H1 (cell line): Measurements from ENCODE around the gene LRRC2. TPM values are rescaled to one million over a fixed set of nuclear protein-coding genes. Genes with fewer than 3 reads are reported as not detected.

Experiments
- CTCF ChIA-PET: fragments of 300-600 bp; sonication (Branson Sonifier 250); formaldehyde crosslinking; loops from one replicate; lab custom pipeline; 2021; ENCODE audit not compliant: partially characterized antibody; lab: Charles Lee
- POLR2A ChIA-PET: fragments of 300-600 bp; sonication (Branson Sonifier 250); formaldehyde crosslinking; loops from one replicate; lab custom pipeline; 2021; ENCODE audit warnings: inconsistent platforms; ENCODE audit not compliant: partially characterized antibody; lab: Charles Lee
- DNase-seq, 2 experiments: peaks; one replicate each; pipeline versions ENCODE4 v3.0.0 to v3.0.0-alpha.2; 2010 to 2022; ENCODE audit warnings: low spot score in 2 of 2, low read depth in 1 of 2, mixed read lengths in 1 of 2
- FAIRE-seq: peaks from 2 replicates; lab custom pipeline; 2011; peaks lifted over from hg19 to GRCh38; lab: Jason Lieb, UNC
- H2AFZ ChIP-seq: 2 replicates; pipeline ENCODE4 v1.8.1; 2012; ENCODE audit warnings: low read length, inconsistent platforms
- H2AK5ac ChIP-seq: 2 replicates; pipeline ENCODE4 v1.6.1; 2013; ENCODE audit warnings: low read depth, low read length
- H2BK120ac ChIP-seq: replicated peaks from 2 replicates; pipeline ENCODE3; 2013; ENCODE audit warnings: low read depth, low read length, inconsistent platforms
- H2BK12ac ChIP-seq: 2 replicates; pipeline ENCODE4 v1.6.1; 2013; ENCODE audit warnings: low read depth, low read length
- H2BK15ac ChIP-seq: 2 replicates; pipeline ENCODE4 v1.6.1; 2013; ENCODE audit warnings: low read length
- H2BK20ac ChIP-seq: 2 replicates; pipeline ENCODE4 v1.6.1; 2013; ENCODE audit warnings: low read length
- H2BK5ac ChIP-seq: 2 replicates; pipeline ENCODE4 v1.6.1; 2013; ENCODE audit warnings: low read depth, low read length
- H3K14ac ChIP-seq: 2 replicates; pipeline ENCODE4 v1.6.1; 2013; ENCODE audit warnings: inconsistent platforms; ENCODE audit not compliant: insufficient read length
- H3K18ac ChIP-seq: 2 replicates; pipeline ENCODE4 v1.6.1; 2013; ENCODE audit warnings: low read length; ENCODE audit errors: extremely low read depth
- H3K23ac ChIP-seq: 2 replicates; pipeline ENCODE4 v1.6.1; 2013; ENCODE audit warnings: inconsistent platforms; ENCODE audit not compliant: insufficient read length
- H3K23me2 ChIP-seq: 2 replicates; pipeline ENCODE4 v1.6.1; 2013; ENCODE audit warnings: low read depth, low read length
- H3K27ac ChIP-seq: 2 replicates; pipeline ENCODE4 v1.6.1; 2011; ENCODE audit warnings: low read depth, low read length, inconsistent platforms
- H3K27me3 ChIP-seq, 4 experiments: replicated peaks in 1 of 4; 1 replicate in 1 of 4; 2 replicates in 3 of 4; pipeline versions ENCODE4 v1.6.1 to v1.8.1; 2011 to 2013; ENCODE audit warnings: low read length in 3 of 4, mild to moderate bottlenecking in 3 of 4, inconsistent platforms in 2 of 4, mixed read lengths in 2 of 4, moderate library complexity in 1 of 4; ENCODE audit not compliant: control insufficient read depth in 3 of 4, insufficient read depth in 3 of 4; ENCODE audit errors: extremely low read depth in 1 of 4
- H3K36me3 ChIP-seq, 4 experiments: 2 replicates each; pipeline versions ENCODE4 v1.6.1 to v1.8.1; 2011 to 2013; ENCODE audit warnings: mild to moderate bottlenecking in 4 of 4, low read length in 3 of 4, moderate library complexity in 2 of 4, control low read depth in 1 of 4, inconsistent platforms in 1 of 4; ENCODE audit not compliant: insufficient read depth in 4 of 4, control insufficient read depth in 2 of 4
- H3K4ac ChIP-seq: replicated peaks from 2 replicates; pipeline ENCODE3; 2013; ENCODE audit warnings: low read length, low read depth, mixed read lengths, inconsistent platforms; ENCODE audit not compliant: insufficient read length
- H3K4me1 ChIP-seq, 4 experiments: replicated peaks in 1 of 4; 1 replicate in 1 of 4; 2 replicates in 3 of 4; pipeline versions ENCODE4 v1.6.1 to v1.8.1; 2011 to 2013; ENCODE audit warnings: low read length in 3 of 4, inconsistent platforms in 2 of 4, mixed read lengths in 1 of 4; ENCODE audit not compliant: insufficient read depth in 4 of 4, control insufficient read depth in 3 of 4
- H3K4me2 ChIP-seq, 2 experiments: 2 replicates each; pipeline versions ENCODE4 v1.6.1 to v1.8.1; 2011 to 2013; ENCODE audit warnings: low read depth in 2 of 2, low read length in 2 of 2, control low read depth in 1 of 2, inconsistent platforms in 1 of 2, mild to moderate bottlenecking in 1 of 2; ENCODE audit not compliant: insufficient read depth in 1 of 2
- H3K4me3 ChIP-seq, 4 experiments: fragments of 200-600, 300-600 bp in 1 of 4; sonication (generic), shearing (Covaris generic), sonication (Bioruptor Twin) in 1 of 4; 2 replicates each; pipeline versions ENCODE4 v1.5.1 to v1.8.1; 2011 to 2016; ENCODE audit warnings: low read length in 4 of 4, low read depth in 3 of 4, control low read depth in 2 of 4, inconsistent platforms in 2 of 4, mild to moderate bottlenecking in 2 of 4, mixed read lengths in 1 of 4, moderate library complexity in 1 of 4; ENCODE audit not compliant: insufficient read depth in 2 of 4; ENCODE audit errors: extremely low read depth in 1 of 4
- H3K56ac ChIP-seq: replicated peaks from 2 replicates; pipeline ENCODE3; 2013; ENCODE audit warnings: low read depth, mild to moderate bottlenecking, mixed read lengths, low read length, inconsistent platforms; ENCODE audit not compliant: insufficient read length
- H3K79me1 ChIP-seq: 2 replicates; pipeline ENCODE4 v1.6.1; 2013; ENCODE audit warnings: low read depth, low read length, control low read depth
- H3K79me2 ChIP-seq, 2 experiments: 2 replicates each; pipeline versions ENCODE4 v1.6.1 to v1.8.1; 2012 to 2013; ENCODE audit warnings: low read length in 2 of 2, mild to moderate bottlenecking in 2 of 2, inconsistent platforms in 1 of 2; ENCODE audit not compliant: insufficient read depth in 2 of 2, control insufficient read depth in 1 of 2
- H3K9ac ChIP-seq, 4 experiments: replicated peaks in 1 of 4; 1 replicate in 1 of 4; 2 replicates in 3 of 4; pipeline versions ENCODE4 v1.6.1 to v1.8.1; 2011 to 2013; ENCODE audit warnings: low read depth in 3 of 4, low read length in 3 of 4, control low read depth in 2 of 4, mild to moderate bottlenecking in 2 of 4, moderate library complexity in 2 of 4, inconsistent platforms in 1 of 4; ENCODE audit errors: extremely low read depth in 1 of 4
- H3K9me3 ChIP-seq, 2 experiments: 2 replicates each; pipeline versions ENCODE4 v1.6.1 to v1.8.1; 2012 to 2013; ENCODE audit warnings: mild to moderate bottlenecking in 2 of 2, moderate library complexity in 2 of 2, control low read depth in 1 of 2, inconsistent platforms in 1 of 2, low read depth in 1 of 2, low read length in 1 of 2, mixed read lengths in 1 of 2; ENCODE audit not compliant: insufficient read depth in 2 of 2
- H4K20me1 ChIP-seq, 2 experiments: replicated peaks in 1 of 2; 2 replicates each; pipeline versions ENCODE3 to v1.8.1; 2011 to 2013; ENCODE audit warnings: inconsistent platforms in 2 of 2, low read length in 2 of 2, mild to moderate bottlenecking in 1 of 2; ENCODE audit not compliant: insufficient read depth in 2 of 2, control insufficient read depth in 1 of 2
- H4K5ac ChIP-seq: 2 replicates; pipeline ENCODE4 v1.6.1; 2013; ENCODE audit warnings: low read length, low read depth, mixed read lengths, inconsistent platforms; ENCODE audit not compliant: insufficient read length
- H4K8ac ChIP-seq: 2 replicates; pipeline ENCODE4 v1.8.0; 2013; ENCODE audit warnings: mild to moderate bottlenecking, moderate library complexity, low read length, inconsistent platforms; ENCODE audit not compliant: insufficient read depth; ENCODE audit errors: extremely low read depth
- H4K91ac ChIP-seq: replicated peaks from 2 replicates; pipeline ENCODE3; 2013; ENCODE audit warnings: low read length, mixed read lengths, inconsistent platforms; ENCODE audit not compliant: insufficient read length
- CTBP2 ChIP-seq: IDR thresholded peaks from 2 replicates; pipeline ENCODE4 v1.7.0; 2011; ENCODE audit warnings: borderline replicate concordance, mild to moderate bottlenecking, moderate library complexity, mixed read lengths, low read length; ENCODE audit not compliant: insufficient read depth, insufficient read length
- EGR1 ChIP-seq: IDR thresholded peaks from 2 replicates; pipeline ENCODE4 v1.6.1; 2011; ENCODE audit warnings: low read depth, low read length, borderline replicate concordance
- EP300 ChIP-seq, 2 experiments: IDR thresholded peaks; 1 replicate in 1 of 2; 2 replicates in 1 of 2; pipeline ENCODE4 v1.6.1; 2011 to 2012; ENCODE audit warnings: low read depth in 2 of 2, low read length in 2 of 2, mild to moderate bottlenecking in 2 of 2, borderline replicate concordance in 1 of 2, inconsistent platforms in 1 of 2, moderate library complexity in 1 of 2
- POLR2A ChIP-seq, 2 experiments: IDR thresholded peaks; 1 replicate in 1 of 2; 2 replicates in 1 of 2; pipeline ENCODE4 v1.6.1; 2011; ENCODE audit warnings: low read depth in 2 of 2, low read length in 2 of 2, mild to moderate bottlenecking in 2 of 2; ENCODE audit errors: control extremely low read depth in 1 of 2
- RXRA ChIP-seq: IDR thresholded peaks from 2 replicates; pipeline ENCODE4 v1.6.1; 2011; ENCODE audit warnings: low read depth, mild to moderate bottlenecking, low read length, moderate library complexity; ENCODE audit not compliant: insufficient read depth
- SAP30 ChIP-seq: fragments of 300-600 bp; sonication (generic); IDR thresholded peaks from 2 replicates; pipeline ENCODE4 v1.7.1; 2012; ENCODE audit warnings: low read length, moderate library complexity, mild to moderate bottlenecking, inconsistent platforms; ENCODE audit not compliant: insufficient read depth, insufficient replicate concordance
- TEAD4 ChIP-seq: IDR thresholded peaks from 2 replicates; pipeline ENCODE4 v1.6.1; 2012; ENCODE audit warnings: low read depth, low read length, inconsistent platforms, mixed read lengths
- WGBS, 2 experiments: shearing (Covaris generic) in 1 of 2; methylation state at CpG; one replicate each; pipeline versions ENCODE4 v1.1.6 to v1.1.7; 2013 to 2015; ENCODE audit warnings: low lambda C conversion rate in 2 of 2, mixed read lengths in 2 of 2, inconsistent platforms in 1 of 2, low coverage in 1 of 2, missing lambda C conversion rate in 1 of 2; ENCODE audit not compliant: insufficient replicate concordance in 2 of 2, insufficient coverage in 1 of 2, insufficient read length in 1 of 2; ENCODE audit errors: extremely low coverage in 1 of 2, missing lambda C conversion rate in 1 of 2; 5-methylcytosine and 5-hydroxymethylcytosine counted together
- polyA plus RNA-seq, 7 experiments: library from polyadenylated mRNA; depleted of rRNA in 3 of 7; stranded (reverse) in 5 of 7; unstranded in 2 of 7; fragments of >200 nt in 5 of 7; fragments of 200-250 nt in 2 of 7; gene quantifications; 1 replicate in 5 of 7; 2 replicates in 1 of 7; 4 replicates in 1 of 7; pipeline versions ENCODE4 v1.2.1 to v1.2.3, GENCODE V29; 2011 to 2013; ENCODE audit warnings: missing spikeins in 2 of 7, mixed read lengths in 2 of 7
- total RNA-seq: library from RNA; stranded (reverse); fragmentation: NEBNext Ultra II Directional; extraction: Animal tissue kit (Norgen Biotek cat#: 25700); gene quantifications from 2 replicates; pipeline ENCODE4 v1.2.1, GENCODE V29; 2021

The LRRC2 gene
- total and polyA plus RNA-seq, 2 of the 8 experiments (the other 6 are each of a cell fraction or from before 2014, with no cell fraction given): 1.4 to 6.4 TPM

GRCh38 chr3:46576386-46576785 lies 10.3 kb upstream of the LRRC2 start:
- Histone ChIP-seq H3K79me1 (peaks cover 5% of the 10 kb centered on the region), H2BK15ac (no peak overlapping the region), H3K56ac (peak overlapping the region; percentile 82), H3K4ac (peak overlapping the region; percentile 63), H4K8ac (no peak overlapping the region), H4K5ac (peak overlapping the region; percentile 90), H3K18ac (peak overlapping the region; percentile 97), H3K23ac (no peak overlapping the region), H3K4me2 (peak overlapping the region; percentile 85 to 86), H2BK5ac (peak overlapping the region; percentile 99), H2AK5ac (0 out of 2 replicates have a peak overlapping the region, but pooled peaks have one; percentile 24), H2AFZ (no peak overlapping the region), H3K9me3 (no peaks in the 10 kb centered on the region), H4K91ac (peak overlapping the region; percentile 99), H2BK20ac (no peak overlapping the region), H3K79me2 (peaks cover 14 to 37% of the 10 kb centered on the region in 2 experiments), H3K27ac (peak overlapping the region; percentile 75; the same call in 1 of the 2 replicates), H3K36me3 (peaks cover 7 to 29% (median 20%) of the 10 kb centered on the region in 4 experiments; a peak in 7 of 8 replicates), H3K27me3 (no peaks in the 10 kb centered on the region; a peak in 2 of 7 replicates), H3K4me1 (peaks cover 16 to 37% (median 22%) of the 10 kb centered on the region in 4 experiments; a peak in 6 of 7 replicates), H4K20me1 (peaks cover 6 to 8% of the 10 kb centered on the region in 2 experiments), H3K14ac (no peak overlapping the region), H3K23me2 (peaks cover 25% of the 10 kb centered on the region), H3K4me3 (peak overlapping the region; percentile 54 to 97 (median 76)), H2BK12ac (peak overlapping the region; percentile 80), H3K9ac (peak overlapping the region in 3 of 4 experiments; percentile 24 to 60 (median 55); a peak in 5 of 7 replicates), H2BK120ac (peak overlapping the region; percentile 91)
- TF ChIP-seq EGR1 (no peak), SAP30 (no peak), POLR2A (IDR thresholded peaks at IDR 0.05; ENCODE audit: control extremely low read depth in 1 of 2, low read depth in 2 of 2, low read length in 2 of 2) (peak in 1 of 2 experiments; percentile 32; a peak in 1 of 3 replicates), CTBP2 (no peak), TEAD4 (no peak), RXRA (no peak), EP300 (IDR thresholded peaks at IDR 0.05; ENCODE audit: borderline replicate concordance in 1 of 2, low read depth in 2 of 2, low read length in 2 of 2) (no peak)
- WGBS, 2 experiments: 6% methylated on average over 8 of the region's 10 CpGs; no CpG with 5 or more reads in 1 of the 2 experiments
- DNase-seq (no peak), FAIRE-seq (no peak)
- CTCF ChIA-PET: interaction anchor here (0.7 to 4.7 kb wide), 7 partner anchors 18 to 88 kb away, joined by 4 to 26 read pairs (median 4); no protein-coding TSS in a partner anchor
- POLR2A ChIA-PET: interaction anchor here (0.6 to 11.9 kb wide), 20 partner anchors 10 to 420 kb away, joined by 3 to 213 read pairs (median 5); partner anchors contain the start of gene LRRC2
